RWPE2 (cell line): ENCODE data around the gene TMEM14C.
"Not testable (repeated sequence)": the region's sequence is repeated elsewhere in the genome, so short reads cannot be mapped to it uniquely, and the experiment has no call there.

Experiments
- ATAC-seq: fragments of 200-7000 bp; cut with Tn5 transposase; 3 replicates; pipeline ENCODE4 v1.9.1; 2021; ENCODE audit warnings: low read depth
- DNase-seq: peaks from one replicate; pipeline ENCODE4 v3.0.0-alpha.2; 2020; ENCODE audit warnings: low spot score
- H3K27ac ChIP-seq: fragments of 450-650 bp; 2 replicates; pipeline ENCODE4 v1.5.1; 2017; ENCODE audit warnings: mild to moderate bottlenecking; ENCODE audit not compliant: poor library complexity, severe bottlenecking
- H3K27me3 ChIP-seq: fragments of 250-450 bp; sonication (Bioruptor Pico); 2 replicates; pipeline ENCODE4 v1.5.1; 2021; ENCODE audit warnings: mild to moderate bottlenecking, moderate library complexity; ENCODE audit not compliant: insufficient read depth, poor library complexity, severe bottlenecking
- H3K36me3 ChIP-seq: fragments of 250-450 bp; sonication (Bioruptor Pico); 2 replicates; pipeline ENCODE4 v1.5.1; 2020; ENCODE audit warnings: low read depth, mild to moderate bottlenecking, moderate library complexity
- H3K4me1 ChIP-seq: fragments of 250-450 bp; sonication (Bioruptor Pico); 2 replicates; pipeline ENCODE4 v1.5.1; 2021; ENCODE audit warnings: mild to moderate bottlenecking, moderate library complexity; ENCODE audit not compliant: insufficient read depth, poor library complexity, severe bottlenecking
- H3K4me3 ChIP-seq: fragments of 250-450 bp; sonication (Bioruptor Pico); 2 replicates; pipeline ENCODE4 v1.5.1; 2021; ENCODE audit warnings: mild to moderate bottlenecking, moderate library complexity; ENCODE audit not compliant: severe bottlenecking
- H3K9me3 ChIP-seq: fragments of 250-450 bp; sonication (Bioruptor Pico); 2 replicates; pipeline ENCODE4 v1.5.1; 2021; ENCODE audit warnings: mild to moderate bottlenecking, moderate library complexity; ENCODE audit not compliant: severe bottlenecking
- TF ChIP-seq, protein P1 (sequence below): fragments of 450-650 bp; IDR thresholded peaks from one replicate; pipeline ENCODE4 v1.5.1; 2017; ENCODE audit warnings: mild to moderate bottlenecking, moderate library complexity; ENCODE audit not compliant: poor library complexity, severe bottlenecking

Gene TMEM14C

DNA sequence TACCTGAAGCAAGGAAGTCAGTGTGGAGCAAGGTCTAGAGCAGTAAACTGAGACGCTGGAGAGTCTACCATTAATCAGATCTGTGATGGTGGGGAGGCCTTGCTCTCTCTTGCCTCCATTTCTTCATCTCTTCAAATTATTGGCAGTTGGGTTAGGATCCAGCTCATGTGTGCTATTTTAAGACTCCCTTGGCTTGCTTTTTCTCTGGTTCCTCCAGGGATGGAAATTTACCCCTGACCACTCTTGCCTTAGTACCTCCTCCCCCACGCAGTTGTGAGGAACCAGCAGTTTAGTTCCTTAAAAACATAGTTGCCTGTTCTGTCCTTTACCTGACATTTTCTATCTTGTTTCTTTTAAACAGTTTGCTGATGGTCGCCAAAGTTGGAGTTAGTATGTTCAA is 7.4 kb downstream of the TMEM14C start:
- TF ChIP-seq, protein P1, sequence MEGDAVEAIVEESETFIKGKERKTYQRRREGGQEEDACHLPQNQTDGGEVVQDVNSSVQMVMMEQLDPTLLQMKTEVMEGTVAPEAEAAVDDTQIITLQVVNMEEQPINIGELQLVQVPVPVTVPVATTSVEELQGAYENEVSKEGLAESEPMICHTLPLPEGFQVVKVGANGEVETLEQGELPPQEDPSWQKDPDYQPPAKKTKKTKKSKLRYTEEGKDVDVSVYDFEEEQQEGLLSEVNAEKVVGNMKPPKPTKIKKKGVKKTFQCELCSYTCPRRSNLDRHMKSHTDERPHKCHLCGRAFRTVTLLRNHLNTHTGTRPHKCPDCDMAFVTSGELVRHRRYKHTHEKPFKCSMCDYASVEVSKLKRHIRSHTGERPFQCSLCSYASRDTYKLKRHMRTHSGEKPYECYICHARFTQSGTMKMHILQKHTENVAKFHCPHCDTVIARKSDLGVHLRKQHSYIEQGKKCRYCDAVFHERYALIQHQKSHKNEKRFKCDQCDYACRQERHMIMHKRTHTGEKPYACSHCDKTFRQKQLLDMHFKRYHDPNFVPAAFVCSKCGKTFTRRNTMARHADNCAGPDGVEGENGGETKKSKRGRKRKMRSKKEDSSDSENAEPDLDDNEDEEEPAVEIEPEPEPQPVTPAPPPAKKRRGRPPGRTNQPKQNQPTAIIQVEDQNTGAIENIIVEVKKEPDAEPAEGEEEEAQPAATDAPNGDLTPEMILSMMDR, result no peak
- Histone ChIP-seq H3K4me3 (no peak overlapping the region), H3K36me3 (peaks cover 77% of the 10 kb centered on the region), H3K27me3 (no peaks in the 10 kb centered on the region), H3K4me1 (peaks cover 14% of the 10 kb centered on the region), H3K27ac (no peak overlapping the region), H3K9me3 (no peaks in the 10 kb centered on the region)
- ATAC-seq (no peak), DNase-seq (no peak)

DNA sequence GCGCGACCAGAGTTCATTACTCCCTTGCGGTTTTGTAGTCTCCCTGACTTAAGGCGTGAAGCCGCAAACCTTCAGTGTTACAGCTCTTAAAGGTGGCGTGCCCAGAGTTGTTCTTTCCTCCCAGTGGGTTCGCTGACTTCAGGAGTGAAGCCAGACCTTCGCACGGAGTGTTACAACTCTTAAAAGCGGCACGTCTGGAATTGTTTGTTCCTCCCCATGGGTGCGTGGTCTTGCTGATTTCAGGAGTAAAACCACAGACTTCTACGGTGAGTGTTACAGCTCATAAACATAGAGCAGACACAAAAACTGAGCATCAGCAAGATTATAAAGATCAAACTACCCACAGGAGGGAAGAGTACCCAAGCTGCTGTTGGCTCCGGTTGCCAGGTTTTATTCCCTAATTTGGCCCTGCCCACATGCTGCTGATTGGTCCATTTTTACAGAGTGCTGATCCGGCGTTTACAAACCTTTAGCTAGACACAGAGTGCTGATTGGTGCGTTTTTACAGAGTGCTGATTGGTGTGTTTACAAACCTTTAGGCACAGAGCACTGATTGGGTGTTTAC is 10.4 kb downstream of the TMEM14C start:
- no peak for ATAC-seq
- no peak for DNase-seq
- peaks cover 51% of the 10 kb centered on the region for H3K36me3 ChIP-seq

DNA sequence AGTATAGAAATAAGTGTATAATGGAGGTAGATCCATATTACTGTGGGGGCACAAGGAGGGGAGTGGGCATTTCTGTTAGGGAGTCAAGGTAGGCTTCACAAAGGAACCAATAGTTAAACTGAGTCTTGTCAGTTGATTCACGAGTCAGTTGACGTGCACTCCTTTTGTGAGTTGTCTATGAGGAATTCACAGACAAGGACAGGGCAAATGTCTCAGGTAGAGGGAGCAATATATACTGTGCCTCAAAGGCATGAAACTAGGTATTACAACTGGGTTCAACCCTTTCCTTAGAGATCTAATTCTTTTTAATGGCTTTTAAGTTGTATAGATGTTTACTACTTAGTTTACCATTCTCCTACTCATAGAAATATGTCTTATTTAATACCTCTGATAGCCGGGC is 11.0 kb downstream of the TMEM14C start:
- Histone ChIP-seq H3K4me3 (no peak overlapping the region), H3K27me3 (no peaks in the 10 kb centered on the region), H3K27ac (peak overlapping the region; percentile 83), H3K4me1 (peaks cover 17% of the 10 kb centered on the region), H3K36me3 (peaks cover 44% of the 10 kb centered on the region), H3K9me3 (no peaks in the 10 kb centered on the region)
- DNase-seq (no peak), ATAC-seq (peak; percentile 55)
- TF ChIP-seq, protein P1, result no peak

More for the DNA sequence above, 10.4 kb downstream of the TMEM14C start:
- H3K27ac ChIP-seq, result peak overlapping the region; percentile 83
- no peaks in the 10 kb centered on the region for H3K27me3 ChIP-seq
- peaks cover 17% of the 10 kb centered on the region for H3K4me1 ChIP-seq
- H3K4me3 ChIP-seq, result no peak overlapping the region
- no peaks in the 10 kb centered on the region for H3K9me3 ChIP-seq
- TF ChIP-seq, protein P1, result no peak

- TF ChIP-seq, protein P1, result no peak
- H3K27ac ChIP-seq, result no peak overlapping the region
- H3K4me3 ChIP-seq, result no peak overlapping the region
- no peaks in the 10 kb centered on the region for H3K9me3 ChIP-seq
- H3K36me3 ChIP-seq, result peaks cover 20% of the 10 kb centered on the region
- H3K27me3 ChIP-seq, result no peaks in the 10 kb centered on the region
- ATAC-seq (no peak), DNase-seq (no peak)
- H3K4me1 ChIP-seq, result peaks cover 17% of the 10 kb centered on the region
These were observed 13.9 kb downstream of the TMEM14C start for GRCh38 chr6:10736731-10737130.

DNA sequence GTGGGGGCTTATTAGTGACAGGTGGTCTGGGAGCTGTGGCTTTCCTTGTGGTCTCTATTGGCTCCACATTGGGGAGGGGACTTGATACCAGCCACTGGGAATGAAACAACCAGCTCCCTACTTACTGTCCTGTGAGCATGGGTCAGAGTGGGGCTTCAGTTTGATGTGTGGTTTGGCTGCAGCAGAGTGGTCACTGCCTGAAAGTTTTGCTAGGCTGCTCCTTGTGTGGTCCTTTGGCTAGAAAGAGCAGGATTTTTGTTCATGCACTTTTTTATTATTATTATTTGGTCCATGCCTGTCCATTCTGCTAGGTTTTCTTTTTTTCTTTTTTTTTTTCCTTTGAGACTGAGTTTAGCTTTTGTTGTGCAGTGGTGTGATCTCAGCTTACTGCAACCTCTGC is 17.2 kb downstream of the TMEM14C start:
- TF ChIP-seq, protein P1, result no peak
- no peak overlapping the region for H3K4me3 ChIP-seq
- no peaks in the 10 kb centered on the region for H3K9me3 ChIP-seq
- peaks cover 5% of the 10 kb centered on the region for H3K4me1 ChIP-seq
- ATAC-seq (no peak), DNase-seq (no peak)
- no peaks in the 10 kb centered on the region for H3K36me3 ChIP-seq
- H3K27me3 ChIP-seq, result no peaks in the 10 kb centered on the region
- no peak overlapping the region for H3K27ac ChIP-seq

DNA sequence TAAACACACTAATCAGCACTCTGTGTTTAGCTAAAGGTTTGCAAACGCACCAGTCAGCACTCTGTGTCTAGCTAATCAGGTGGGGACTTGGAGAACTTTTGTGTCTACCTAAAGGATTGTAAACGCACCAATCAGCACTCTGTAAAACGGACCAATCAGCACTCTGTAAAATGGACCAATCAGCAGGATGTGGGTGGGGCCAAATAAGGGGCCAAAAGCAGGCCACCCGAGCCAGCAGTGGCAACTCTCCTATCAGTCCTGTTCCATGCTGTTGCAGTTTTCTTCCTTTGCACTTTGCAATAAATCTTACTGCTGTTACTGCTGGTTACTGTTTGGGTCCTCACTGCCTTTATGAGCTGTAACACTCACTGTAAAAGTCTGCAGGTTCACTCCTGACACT is 18.8 kb downstream of the TMEM14C start:
- not testable (repeated sequence) for H3K4me1 ChIP-seq, H3K9me3 ChIP-seq, H3K27ac ChIP-seq, H3K36me3 ChIP-seq, ATAC-seq, DNase-seq, H3K4me3 ChIP-seq, H3K27me3 ChIP-seq
